Thyroid gland (tissue), 4 donors: Measurements from ENCODE around the gene TXLNB. TPM values are rescaled to one million over a fixed set of nuclear protein-coding genes. Genes with fewer than 3 reads are reported as not detected.
A peak's percentile ranks its signal among the peaks of the same experiment; 100 is the strongest.

Experiments used
- DNase-seq, 2 donors: peaks; one replicate each; pipeline ENCODE4 v3.0.0-alpha.2; 2019
- H3K27ac ChIP-seq, 3 donors: fragments of 200-600 bp; sonication (generic); 1 replicate in 2 of 3; 2 replicates in 1 of 3; pipeline ENCODE4 v1.5.1; 2016 to 2019; ENCODE audit warnings: mild to moderate bottlenecking in 1 of 3, moderate library complexity in 1 of 3
- H3K27me3 ChIP-seq: fragments of 200-600 bp; sonication (generic); one replicate; pipeline ENCODE4 v1.5.1; 2019
- H3K36me3 ChIP-seq, 2 donors: fragments of 200-600 bp; sonication (generic); one replicate each; pipeline ENCODE4 v1.5.1; 2016 to 2019
- H3K4me1 ChIP-seq, 2 donors: fragments of 200-600 bp; sonication (generic); one replicate each; pipeline ENCODE4 v1.5.1; 2017 to 2019
- H3K4me3 ChIP-seq, 3 donors: fragments of 200-600 bp; sonication (generic); replicated peaks in 1 of 3; 1 replicate in 2 of 3; 2 replicates in 1 of 3; pipeline ENCODE4 v1.5.1; 2016; ENCODE audit warnings: mild to moderate bottlenecking in 1 of 3
- H3K9me3 ChIP-seq: fragments of 200-600 bp; sonication (generic); one replicate; pipeline ENCODE4 v1.5.1; 2017
- POLR2A ChIP-seq, 2 donors: fragments of 450-650 bp; IDR thresholded peaks; one replicate each; pipeline ENCODE4 v1.6.1; 2017; ENCODE audit warnings: antibody characterized with exemption in 2 of 2, mild to moderate bottlenecking in 2 of 2, moderate library complexity in 1 of 2
- WGBS, 2 donors: methylation state at CpG; one replicate each; pipeline ENCODE4 v1.1.5; 2017; 5-methylcytosine and 5-hydroxymethylcytosine counted together
- intact Hi-C: fragments of 100-400 bp; cut with DNase I; formaldehyde crosslinking; loops from one replicate; pipeline ENCODE4 v1.15.1; 2023
- total RNA-seq, 4 donors: library from RNA; depleted of rRNA; stranded (reverse); fragments of >200 nt; gene quantifications; one replicate each; pipeline ENCODE4 v1.2.3, GENCODE V29; 2016
- TF ChIP-seq, protein P1 (sequence below), 6 experiments: fragments of 200-600 bp in 3 of 6; fragments of 450-650 bp in 3 of 6; sonication (generic) in 3 of 6; IDR thresholded peaks; one replicate each; pipeline ENCODE4 v1.5.1; 2016 to 2019; ENCODE audit warnings: antibody characterized with exemption in 6 of 6, mild to moderate bottlenecking in 2 of 6, inconsistent platforms in 1 of 6, moderate library complexity in 1 of 6

TXLNB gene
- total RNA-seq, 4 donors from 2014 or later: 0.17 to 1.3 (median 0.32) TPM

DNA sequence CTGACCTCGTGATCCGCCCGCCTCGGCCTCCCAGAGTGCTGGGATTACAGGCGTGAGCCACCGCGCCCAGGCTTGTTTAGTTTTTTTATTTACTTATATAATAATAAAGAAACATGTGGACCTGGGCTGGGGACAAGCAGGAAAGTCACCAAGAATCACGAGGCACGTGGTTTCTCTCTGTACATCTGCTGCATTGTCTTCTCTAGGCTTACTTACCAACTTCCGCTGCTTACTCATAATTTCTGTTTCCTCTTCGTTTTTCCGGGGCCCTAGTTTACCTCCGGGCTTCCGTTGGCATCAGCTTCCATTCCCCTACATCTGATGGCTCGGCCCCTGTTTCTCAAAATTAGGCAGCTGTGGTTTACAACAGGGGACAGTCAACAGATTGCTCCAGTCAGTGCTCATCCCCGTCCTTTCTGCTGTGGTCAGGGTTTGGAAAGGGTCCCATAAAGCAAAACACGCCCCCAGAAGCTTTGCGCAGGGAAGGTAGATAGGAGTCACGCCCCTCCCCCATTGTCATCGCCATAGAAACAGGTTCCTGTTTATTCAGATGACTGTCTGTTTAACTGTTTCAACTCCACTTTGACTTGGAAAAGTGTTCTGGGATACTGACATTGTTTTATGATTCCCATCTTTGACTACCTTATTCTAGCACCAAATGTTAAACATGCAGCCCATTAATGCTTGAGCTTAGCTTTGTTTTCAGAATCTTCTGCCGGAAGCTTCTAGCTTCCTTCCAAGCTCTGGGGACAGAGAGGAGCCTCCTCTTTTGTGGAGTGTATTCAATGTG lies 31.9 kb upstream of the TXLNB start:
- peak overlapping the region in 1 of 3 donors; percentile 30 for H3K27ac ChIP-seq
- intact Hi-C loops: no loop called here
- H3K4me1 ChIP-seq: peaks cover 0 to 6% of the 10 kb centered on the region in 2 donors
- H3K36me3 ChIP-seq: no peaks in the 10 kb centered on the region
- TF ChIP-seq, protein P1, sequence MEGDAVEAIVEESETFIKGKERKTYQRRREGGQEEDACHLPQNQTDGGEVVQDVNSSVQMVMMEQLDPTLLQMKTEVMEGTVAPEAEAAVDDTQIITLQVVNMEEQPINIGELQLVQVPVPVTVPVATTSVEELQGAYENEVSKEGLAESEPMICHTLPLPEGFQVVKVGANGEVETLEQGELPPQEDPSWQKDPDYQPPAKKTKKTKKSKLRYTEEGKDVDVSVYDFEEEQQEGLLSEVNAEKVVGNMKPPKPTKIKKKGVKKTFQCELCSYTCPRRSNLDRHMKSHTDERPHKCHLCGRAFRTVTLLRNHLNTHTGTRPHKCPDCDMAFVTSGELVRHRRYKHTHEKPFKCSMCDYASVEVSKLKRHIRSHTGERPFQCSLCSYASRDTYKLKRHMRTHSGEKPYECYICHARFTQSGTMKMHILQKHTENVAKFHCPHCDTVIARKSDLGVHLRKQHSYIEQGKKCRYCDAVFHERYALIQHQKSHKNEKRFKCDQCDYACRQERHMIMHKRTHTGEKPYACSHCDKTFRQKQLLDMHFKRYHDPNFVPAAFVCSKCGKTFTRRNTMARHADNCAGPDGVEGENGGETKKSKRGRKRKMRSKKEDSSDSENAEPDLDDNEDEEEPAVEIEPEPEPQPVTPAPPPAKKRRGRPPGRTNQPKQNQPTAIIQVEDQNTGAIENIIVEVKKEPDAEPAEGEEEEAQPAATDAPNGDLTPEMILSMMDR (IDR thresholded peaks at IDR 0.05): no peak
- TF ChIP-seq POLR2A (IDR thresholded peaks at IDR 0.05): peak in 1 of 2 donors; percentile 22
- H3K9me3 ChIP-seq: no peaks in the 10 kb centered on the region
- 53 to 61% methylated on average over 21 of the region's 21 CpGs for WGBS, 2 donors
- H3K27me3 ChIP-seq: no peaks in the 10 kb centered on the region
- DNase-seq: peak; percentile 37 to 41
- H3K4me3 ChIP-seq: no peak overlapping the region

DNA sequence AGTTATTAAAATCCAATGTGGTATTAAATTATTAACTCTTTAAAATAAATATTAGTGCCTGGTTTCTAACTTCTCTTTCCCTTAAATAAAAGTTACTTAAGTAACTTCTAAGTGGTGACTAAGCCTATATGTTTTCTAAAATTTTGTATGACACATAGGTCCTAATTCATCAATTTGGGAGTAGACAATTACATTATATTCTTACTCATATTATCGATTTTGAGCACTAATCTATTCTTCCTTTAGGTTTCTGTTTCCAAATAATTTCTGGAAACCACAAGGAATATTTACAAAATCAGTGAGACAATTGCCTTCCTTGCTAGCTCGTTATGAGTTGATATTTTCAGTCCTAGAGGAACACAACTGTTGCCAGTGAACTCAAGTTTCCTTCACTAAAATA lies 28.3 kb upstream of the TXLNB start:
- Histone ChIP-seq H3K36me3 (no peaks in the 10 kb centered on the region), H3K4me3 (no peak overlapping the region), H3K9me3 (no peaks in the 10 kb centered on the region), H3K27ac (no peak overlapping the region), H3K27me3 (no peaks in the 10 kb centered on the region), H3K4me1 (peaks cover 0 to 6% of the 10 kb centered on the region in 2 donors)
- TF ChIP-seq POLR2A (IDR thresholded peaks at IDR 0.05): no peak
- TF ChIP-seq, protein P1 (IDR thresholded peaks at IDR 0.05): no peak
- WGBS, 2 donors: 74% methylated on average over 2 of the region's 2 CpGs
- intact Hi-C loops: no loop called here
- DNase-seq: no peak

DNA sequence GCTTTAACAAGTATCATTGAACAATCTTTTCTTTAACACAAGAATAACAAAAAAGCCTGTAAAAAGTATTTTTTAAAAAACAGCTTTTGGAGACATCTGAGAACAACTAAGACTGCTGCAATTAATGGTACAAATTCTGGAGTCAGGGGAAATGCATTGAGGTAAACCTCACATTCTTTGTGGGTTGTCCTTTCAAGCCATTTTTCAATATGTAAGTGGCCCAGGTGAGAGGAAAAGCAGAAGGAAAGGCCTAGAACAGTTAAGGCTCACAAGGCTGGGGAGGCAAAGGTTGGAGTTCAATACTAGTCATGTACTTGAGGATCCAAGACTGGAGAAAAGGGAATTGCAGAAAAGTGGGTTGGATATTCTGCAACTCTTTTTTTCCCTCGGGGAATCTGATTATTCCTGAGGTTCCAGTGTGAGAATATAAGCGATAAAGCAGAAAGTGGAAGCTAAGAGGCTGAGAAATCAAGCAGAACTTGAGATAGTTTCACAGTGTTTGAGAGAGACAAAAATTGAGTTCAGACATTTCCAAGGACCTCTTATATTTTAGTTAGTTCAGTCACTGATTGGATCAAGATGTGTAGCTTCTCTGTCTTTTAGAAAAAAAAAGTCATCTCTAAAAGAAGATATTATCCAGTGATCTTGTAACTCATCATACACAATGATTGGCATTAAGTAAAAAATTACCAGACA lies 25.0 kb upstream of the TXLNB start:
- H3K27ac ChIP-seq: no peak overlapping the region
- intact Hi-C loops: no loop called here
- TF ChIP-seq, protein P1 (IDR thresholded peaks at IDR 0.05): no peak
- no peak for TF ChIP-seq POLR2A (IDR thresholded peaks at IDR 0.05)
- H3K27me3 ChIP-seq: no peaks in the 10 kb centered on the region
- no peak for DNase-seq
- 68 to 69% methylated on average over 2 of the region's 2 CpGs for WGBS, 2 donors
- no peaks in the 10 kb centered on the region for H3K4me1 ChIP-seq
- no peaks in the 10 kb centered on the region for H3K9me3 ChIP-seq
- H3K36me3 ChIP-seq: no peaks in the 10 kb centered on the region
- no peak overlapping the region for H3K4me3 ChIP-seq

DNA sequence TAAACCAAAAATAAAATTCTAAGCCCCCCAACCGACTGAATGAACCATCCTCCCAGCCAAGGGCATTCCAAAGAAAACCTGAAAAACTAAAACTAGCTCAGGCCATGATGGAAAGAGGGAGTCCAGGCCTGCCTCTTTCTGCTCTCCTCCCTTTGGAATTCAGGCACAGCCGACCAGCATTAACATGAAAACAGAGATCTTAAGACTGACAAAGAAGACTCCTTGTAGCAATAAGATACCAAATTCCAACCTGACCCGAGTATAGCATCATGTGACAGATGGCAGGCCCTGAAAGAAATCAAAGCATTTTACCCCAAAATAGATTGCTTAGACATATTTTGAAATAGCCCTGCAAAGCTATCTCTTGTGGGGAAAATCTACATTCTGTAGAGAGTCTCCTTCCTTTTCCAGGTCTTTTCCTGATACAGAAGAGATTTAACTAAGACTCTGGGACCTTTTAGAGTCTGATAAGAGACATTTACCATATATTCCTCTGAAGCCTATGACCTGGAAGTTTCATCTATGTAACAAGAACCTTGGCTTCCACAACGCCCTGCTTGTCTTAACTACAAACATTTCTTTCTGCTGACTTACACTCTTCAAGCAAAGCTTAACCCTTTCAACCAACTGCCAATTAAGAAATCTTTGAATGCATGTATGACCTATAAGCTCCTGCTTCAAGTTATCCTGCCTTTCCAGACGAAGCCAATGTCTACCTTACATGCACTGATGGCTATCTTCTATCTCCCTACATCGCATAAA lies 22.2 kb upstream of the TXLNB start:
- H3K27ac ChIP-seq: no peak overlapping the region
- no peak overlapping the region for H3K4me3 ChIP-seq
- no peaks in the 10 kb centered on the region for H3K9me3 ChIP-seq
- no peaks in the 10 kb centered on the region for H3K27me3 ChIP-seq
- intact Hi-C loops: no loop called here
- DNase-seq: no peak
- no peak for TF ChIP-seq POLR2A (IDR thresholded peaks at IDR 0.05)
- TF ChIP-seq, protein P1 (IDR thresholded peaks at IDR 0.05): no peak
- H3K4me1 ChIP-seq: no peaks in the 10 kb centered on the region
- no peaks in the 10 kb centered on the region for H3K36me3 ChIP-seq
- 67 to 74% methylated on average over 6 of the region's 6 CpGs for WGBS, 2 donors
